K562 (cell line): ENCODE measurements around the gene AQP9. TPM values are rescaled to one million over a fixed set of nuclear protein-coding genes. Genes with fewer than 3 reads are reported as not detected.

ENCODE experiments used
- BACH1 ChIP-seq: fragments of 200-800 bp; sonication (Bioruptor generic); IDR thresholded peaks from 2 replicates; pipeline ENCODE4 v1.6.1; 2016; ENCODE audit warnings: missing genetic modification characterization, missing compliant biosample characterization
- BRF1 ChIP-seq: IDR thresholded peaks from 3 replicates; pipeline ENCODE4 v1.6.1; 2011; ENCODE audit warnings: borderline replicate concordance, mild to moderate bottlenecking; ENCODE audit not compliant: insufficient read length; ENCODE audit errors: extremely low read depth
- FOXJ3 ChIP-seq: sonication (generic); formaldehyde crosslinking; IDR thresholded peaks from 2 replicates; pipeline ENCODE4 v1.4.0; 2020; ENCODE audit warnings: mild to moderate bottlenecking, missing genetic modification reagents
- GTF2E2 ChIP-seq: fragments of 200-800 bp; sonication (Bioruptor generic); IDR thresholded peaks from 2 replicates; pipeline ENCODE4 v1.6.1; 2016; ENCODE audit warnings: missing genetic modification characterization, missing compliant biosample characterization
- HBP1 ChIP-seq: fragments of 450-650 bp; formaldehyde crosslinking; IDR thresholded peaks from 2 replicates; pipeline ENCODE4 v1.4.0; 2022; ENCODE audit warnings: missing genetic modification characterization
- HCFC1 ChIP-seq: IDR thresholded peaks from 2 replicates; pipeline ENCODE4 v1.6.1; 2012; ENCODE audit warnings: low read depth, low read length, improper control_type of control experiment
- HDAC6 ChIP-seq: IDR thresholded peaks from 2 replicates; pipeline ENCODE4 v1.6.1; 2012; ENCODE audit warnings: low read depth, mild to moderate bottlenecking, control low read depth, inconsistent platforms, low read length, moderate library complexity
- L3MBTL2 ChIP-seq: fragments of 450-650 bp; IDR thresholded peaks from 2 replicates; pipeline ENCODE4 v1.6.1; 2016; ENCODE audit warnings: mild to moderate bottlenecking, moderate library complexity
- MTA1 ChIP-seq: fragments of 450-650 bp; IDR thresholded peaks from 2 replicates; pipeline ENCODE4 v1.6.1; 2017; ENCODE audit warnings: borderline replicate concordance
- NCOR1 ChIP-seq: fragments of 450-650 bp; IDR thresholded peaks from 2 replicates; pipeline ENCODE4 v1.6.1; 2016; ENCODE audit warnings: mild to moderate bottlenecking, moderate library complexity
- NR2F6 ChIP-seq: fragments of 450-650 bp; formaldehyde crosslinking; IDR thresholded peaks from 2 replicates; pipeline ENCODE4 v1.4.0; 2020; ENCODE audit warnings: mild to moderate bottlenecking
- PHF21A ChIP-seq: fragments of 450-650 bp; IDR thresholded peaks from 2 replicates; pipeline ENCODE4 v1.6.1; 2017; ENCODE audit warnings: low read depth, borderline replicate concordance
- PTTG1 ChIP-seq: fragments of 450-650 bp; IDR thresholded peaks from 2 replicates; pipeline ENCODE4 v1.6.1; 2016; ENCODE audit warnings: low read depth, mild to moderate bottlenecking, missing genetic modification characterization, missing compliant biosample characterization
- SLC30A9 ChIP-seq: fragments of 250-450 bp; sonication (Bioruptor Pico); IDR thresholded peaks from 2 replicates; pipeline ENCODE4 v1.8.0; 2022; ENCODE audit warnings: mild to moderate bottlenecking, moderate library complexity
- SMARCA4 ChIP-seq: fragments of 450-650 bp; IDR thresholded peaks from 2 replicates; pipeline ENCODE4 v1.6.1; 2016
- TCF7 ChIP-seq: sonication (generic); IDR thresholded peaks from 2 replicates; pipeline ENCODE4 v1.6.1; 2016; ENCODE audit warnings: antibody characterized with exemption, borderline replicate concordance
- TOE1 ChIP-seq, 2 experiments: fragments of 450-650 bp in 1 of 2; sonication (generic) in 1 of 2; formaldehyde crosslinking in 1 of 2; IDR thresholded peaks; 2 replicates each; pipeline versions ENCODE4 v1.7.1 to v1.8.0; 2016 to 2022; ENCODE audit warnings: borderline replicate concordance in 2 of 2, mild to moderate bottlenecking in 2 of 2, antibody characterized with exemption in 1 of 2, inconsistent platforms in 1 of 2, low read depth in 1 of 2, missing genetic modification reagents in 1 of 2, moderate library complexity in 1 of 2
- ZNF232 ChIP-seq: sonication (generic); formaldehyde crosslinking; IDR thresholded peaks from 2 replicates; pipeline ENCODE4 v1.8.0; 2022; ENCODE audit warnings: mild to moderate bottlenecking, missing genetic modification reagents
- ZNF311 ChIP-seq: fragments of 250-450 bp; sonication (Bioruptor Pico); IDR thresholded peaks from 2 replicates; pipeline ENCODE4 v1.4.0; 2020; ENCODE audit warnings: mild to moderate bottlenecking, moderate library complexity
- ZNF717 ChIP-seq: fragments of 250-450 bp; sonication (Bioruptor Pico); IDR thresholded peaks from 2 replicates; pipeline ENCODE4 v1.5.0; 2021
- ZNF76 ChIP-seq: fragments of 250-450 bp; sonication (Bioruptor Pico); IDR thresholded peaks from 2 replicates; pipeline ENCODE4 v1.4.0; 2020; ENCODE audit warnings: mild to moderate bottlenecking, moderate library complexity, borderline replicate concordance
- polyA plus RNA-seq, 8 experiments: library from polyadenylated mRNA; depleted of rRNA in 4 of 8; stranded (reverse) in 5 of 8; unstranded in 3 of 8; fragments of >200 nt; fragmentation: Nextera tagmentation in 2 of 8; fragmentation: Illumina TruSeq in 1 of 8; extraction: Ambion mirVana in 2 of 8; extraction: Trizol in 1 of 8; gene quantifications; 2 replicates each; pipeline versions ENCODE4 v1.2.1 to v1.2.3, GENCODE V29; 2011 to 2014; ENCODE audit warnings: inconsistent platforms in 1 of 8, missing spikeins in 1 of 8
- total RNA-seq, 7 experiments: library from RNA; depleted of rRNA in 6 of 7; stranded (reverse); fragments of >200 nt in 6 of 7; fragmentation: Illumina TruSeq in 2 of 7; extraction: Trizol in 2 of 7; gene quantifications; 2 replicates each; pipeline versions ENCODE4 v1.2.1 to v1.2.3, GENCODE V29; 2011 to 2021; ENCODE audit warnings: low replicate concordance in 1 of 7
- TF ChIP-seq, protein P1 (sequence below), 2 experiments: fragments of 450-650 bp; IDR thresholded peaks; 2 replicates each; pipeline ENCODE4 v1.6.1; 2016
- TF ChIP-seq, protein P2 (sequence below): fragments of 250-450 bp; sonication (Bioruptor Pico); IDR thresholded peaks from 2 replicates; pipeline ENCODE4 v1.4.0; 2020

The AQP9 gene
- total and polyA plus RNA-seq, 9 of the 15 experiments (the other 6 are each of a cell fraction or from before 2014, with no cell fraction given) = 0.04 to 0.33 (median 0.07) TPM; not detected in 4

DNA sequence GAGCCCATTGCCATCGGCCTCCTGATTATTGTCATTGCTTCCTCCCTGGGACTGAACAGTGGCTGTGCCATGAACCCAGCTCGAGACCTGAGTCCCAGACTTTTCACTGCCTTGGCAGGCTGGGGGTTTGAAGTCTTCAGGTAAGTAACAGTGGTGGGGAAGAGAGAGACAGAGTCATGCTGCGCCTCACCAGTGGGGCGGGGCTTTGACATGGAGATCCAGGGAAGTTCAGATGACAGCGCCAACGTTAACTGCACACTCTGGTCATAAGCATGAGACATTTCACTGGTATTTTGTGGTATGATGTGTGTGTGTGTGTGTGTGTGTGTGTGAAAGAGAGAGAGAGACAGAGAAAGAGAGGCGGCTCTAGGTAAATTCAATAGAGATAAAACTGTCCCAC is 41.0 kb downstream of the AQP9 start (continued):
- TF ChIP-seq, protein P1, sequence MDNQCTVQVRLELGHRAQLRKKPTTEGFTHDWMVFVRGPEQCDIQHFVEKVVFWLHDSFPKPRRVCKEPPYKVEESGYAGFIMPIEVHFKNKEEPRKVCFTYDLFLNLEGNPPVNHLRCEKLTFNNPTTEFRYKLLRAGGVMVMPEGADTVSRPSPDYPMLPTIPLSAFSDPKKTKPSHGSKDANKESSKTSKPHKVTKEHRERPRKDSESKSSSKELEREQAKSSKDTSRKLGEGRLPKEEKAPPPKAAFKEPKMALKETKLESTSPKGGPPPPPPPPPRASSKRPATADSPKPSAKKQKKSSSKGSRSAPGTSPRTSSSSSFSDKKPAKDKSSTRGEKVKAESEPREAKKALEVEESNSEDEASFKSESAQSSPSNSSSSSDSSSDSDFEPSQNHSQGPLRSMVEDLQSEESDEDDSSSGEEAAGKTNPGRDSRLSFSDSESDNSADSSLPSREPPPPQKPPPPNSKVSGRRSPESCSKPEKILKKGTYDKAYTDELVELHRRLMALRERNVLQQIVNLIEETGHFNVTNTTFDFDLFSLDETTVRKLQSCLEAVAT (IDR thresholded peaks at IDR 0.05) = peak; percentile 73 to 79; a peak in 2 of 4 replicates
- TF ChIP-seq ZNF717 (CRISPR knock-in tag) (no peak), MTA1 (peak; percentile 55; the same call in 1 of the 2 replicates), PTTG1 (tag) (no peak), HBP1 (CRISPR knock-in tag) (no peak), HCFC1 (no peak), SMARCA4 (no peak), HDAC6 (no peak), BRF1 (no peak), TOE1 (IDR thresholded peaks at IDR 0.05; ENCODE audit: borderline replicate concordance) (no peak; the same call in 1 of the 2 replicates), TOE1 (CRISPR knock-in tag; IDR thresholded peaks at IDR 0.05; ENCODE audit: borderline replicate concordance, low read depth) (no peak), L3MBTL2 (0 out of 2 replicates have a peak, but pooled peaks have one; percentile 10), ZNF311 (CRISPR knock-in tag) (no peak), NCOR1 (no peak), TCF7 (no peak), NR2F6 (CRISPR knock-in tag) (no peak), BACH1 (tag) (no peak), FOXJ3 (no peak), GTF2E2 (tag) (no peak), PHF21A (no peak), ZNF76 (CRISPR knock-in tag) (no peak), SLC30A9 (CRISPR knock-in tag) (no peak), ZNF232 (CRISPR knock-in tag) (no peak)
- TF ChIP-seq, protein P2, sequence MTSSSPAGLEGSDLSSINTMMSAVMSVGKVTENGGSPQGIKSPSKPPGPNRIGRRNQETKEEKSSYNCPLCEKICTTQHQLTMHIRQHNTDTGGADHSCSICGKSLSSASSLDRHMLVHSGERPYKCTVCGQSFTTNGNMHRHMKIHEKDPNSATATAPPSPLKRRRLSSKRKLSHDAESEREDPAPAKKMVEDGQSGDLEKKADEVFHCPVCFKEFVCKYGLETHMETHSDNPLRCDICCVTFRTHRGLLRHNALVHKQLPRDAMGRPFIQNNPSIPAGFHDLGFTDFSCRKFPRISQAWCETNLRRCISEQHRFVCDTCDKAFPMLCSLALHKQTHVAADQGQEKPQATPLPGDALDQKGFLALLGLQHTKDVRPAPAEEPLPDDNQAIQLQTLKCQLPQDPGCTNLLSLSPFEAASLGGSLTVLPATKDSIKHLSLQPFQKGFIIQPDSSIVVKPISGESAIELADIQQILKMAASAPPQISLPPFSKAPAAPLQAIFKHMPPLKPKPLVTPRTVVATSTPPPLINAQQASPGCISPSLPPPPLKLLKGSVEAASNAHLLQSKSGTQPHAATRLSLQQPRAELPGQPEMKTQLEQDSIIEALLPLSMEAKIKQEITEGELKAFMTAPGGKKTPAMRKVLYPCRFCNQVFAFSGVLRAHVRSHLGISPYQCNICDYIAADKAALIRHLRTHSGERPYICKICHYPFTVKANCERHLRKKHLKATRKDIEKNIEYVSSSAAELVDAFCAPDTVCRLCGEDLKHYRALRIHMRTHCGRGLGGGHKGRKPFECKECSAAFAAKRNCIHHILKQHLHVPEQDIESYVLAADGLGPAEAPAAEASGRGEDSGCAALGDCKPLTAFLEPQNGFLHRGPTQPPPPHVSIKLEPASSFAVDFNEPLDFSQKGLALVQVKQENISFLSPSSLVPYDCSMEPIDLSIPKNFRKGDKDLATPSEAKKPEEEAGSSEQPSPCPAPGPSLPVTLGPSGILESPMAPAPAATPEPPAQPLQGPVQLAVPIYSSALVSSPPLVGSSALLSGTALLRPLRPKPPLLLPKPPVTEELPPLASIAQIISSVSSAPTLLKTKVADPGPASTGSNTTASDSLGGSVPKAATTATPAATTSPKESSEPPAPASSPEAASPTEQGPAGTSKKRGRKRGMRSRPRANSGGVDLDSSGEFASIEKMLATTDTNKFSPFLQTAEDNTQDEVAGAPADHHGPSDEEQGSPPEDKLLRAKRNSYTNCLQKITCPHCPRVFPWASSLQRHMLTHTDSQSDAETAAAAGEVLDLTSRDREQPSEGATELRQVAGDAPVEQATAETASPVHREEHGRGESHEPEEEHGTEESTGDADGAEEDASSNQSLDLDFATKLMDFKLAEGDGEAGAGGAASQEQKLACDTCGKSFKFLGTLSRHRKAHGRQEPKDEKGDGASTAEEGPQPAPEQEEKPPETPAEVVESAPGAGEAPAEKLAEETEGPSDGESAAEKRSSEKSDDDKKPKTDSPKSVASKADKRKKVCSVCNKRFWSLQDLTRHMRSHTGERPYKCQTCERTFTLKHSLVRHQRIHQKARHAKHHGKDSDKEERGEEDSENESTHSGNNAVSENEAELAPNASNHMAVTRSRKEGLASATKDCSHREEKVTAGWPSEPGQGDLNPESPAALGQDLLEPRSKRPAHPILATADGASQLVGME (CRISPR knock-in tag) = no peak
